Measurements from ENCODE around the gene OARD1.

- TF ChIP-seq, protein P1, sequence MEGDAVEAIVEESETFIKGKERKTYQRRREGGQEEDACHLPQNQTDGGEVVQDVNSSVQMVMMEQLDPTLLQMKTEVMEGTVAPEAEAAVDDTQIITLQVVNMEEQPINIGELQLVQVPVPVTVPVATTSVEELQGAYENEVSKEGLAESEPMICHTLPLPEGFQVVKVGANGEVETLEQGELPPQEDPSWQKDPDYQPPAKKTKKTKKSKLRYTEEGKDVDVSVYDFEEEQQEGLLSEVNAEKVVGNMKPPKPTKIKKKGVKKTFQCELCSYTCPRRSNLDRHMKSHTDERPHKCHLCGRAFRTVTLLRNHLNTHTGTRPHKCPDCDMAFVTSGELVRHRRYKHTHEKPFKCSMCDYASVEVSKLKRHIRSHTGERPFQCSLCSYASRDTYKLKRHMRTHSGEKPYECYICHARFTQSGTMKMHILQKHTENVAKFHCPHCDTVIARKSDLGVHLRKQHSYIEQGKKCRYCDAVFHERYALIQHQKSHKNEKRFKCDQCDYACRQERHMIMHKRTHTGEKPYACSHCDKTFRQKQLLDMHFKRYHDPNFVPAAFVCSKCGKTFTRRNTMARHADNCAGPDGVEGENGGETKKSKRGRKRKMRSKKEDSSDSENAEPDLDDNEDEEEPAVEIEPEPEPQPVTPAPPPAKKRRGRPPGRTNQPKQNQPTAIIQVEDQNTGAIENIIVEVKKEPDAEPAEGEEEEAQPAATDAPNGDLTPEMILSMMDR (IDR thresholded peaks at IDR 0.05) = peak; percentile 52 to 71 (median 60)
- no peak for TF ChIP-seq POLR2A (IDR thresholded peaks at IDR 0.05)
These were observed 32.8 kb downstream of the OARD1 start, which contains the start of gene UNC5CL for GRCh38 chr6:41039060-41039998.

Data from heart left ventricle (tissue), 13 donors.